DMS53 (cell line): Measurements from ENCODE around the gene TEX36.
"Not testable (repeated sequence)": the region's sequence is repeated elsewhere in the genome, so short reads cannot be mapped to it uniquely, and the experiment has no call there.

Experiments used
- DNase-seq: peaks from one replicate; lab custom pipeline; 2025; lab: John Stamatoyannopoulos, UW

Gene TEX36

DNA sequence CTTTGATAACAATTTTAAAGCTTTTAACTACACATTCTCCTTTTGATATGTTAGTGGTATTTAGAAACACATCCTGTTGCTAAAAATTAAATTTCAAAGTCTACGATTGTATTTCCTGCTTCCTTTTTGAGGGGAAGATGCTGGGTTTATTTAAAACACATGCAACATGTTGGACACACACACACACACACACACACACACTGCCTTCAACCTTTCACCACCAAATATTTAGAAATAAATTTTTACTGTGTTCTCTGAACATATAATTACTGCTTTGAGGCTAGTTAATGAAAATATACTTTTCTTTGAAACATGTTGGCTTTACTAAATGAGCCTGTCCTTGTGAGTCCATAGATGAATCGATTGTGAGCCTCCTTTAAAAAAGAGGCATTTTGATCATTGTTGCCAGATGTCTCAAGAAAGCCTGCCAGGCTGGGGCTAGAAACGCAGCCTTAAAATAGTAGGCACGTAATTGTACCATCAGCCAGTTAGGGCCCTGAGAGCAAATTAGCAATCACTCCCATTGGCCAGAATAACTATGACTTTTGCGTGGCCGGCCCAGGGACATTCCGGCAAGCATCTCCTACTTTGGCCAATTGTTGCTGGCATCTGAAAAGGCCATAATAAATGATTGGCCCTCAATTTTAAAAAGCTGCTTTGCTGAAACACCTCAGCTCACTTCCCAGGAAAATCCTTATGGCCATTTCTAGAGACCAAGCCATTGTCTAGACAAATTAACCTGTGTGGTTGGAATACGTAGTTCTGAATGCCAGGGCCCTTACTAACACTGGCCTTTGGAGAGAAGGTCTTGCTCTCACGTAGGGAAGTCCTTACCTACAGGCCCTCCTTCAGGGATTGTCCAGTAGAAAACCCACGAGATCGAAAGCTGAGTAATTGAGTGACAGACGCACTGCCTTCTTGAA, 9.9 kb upstream of the TEX36 start:
- no peak for DNase-seq

DNA sequence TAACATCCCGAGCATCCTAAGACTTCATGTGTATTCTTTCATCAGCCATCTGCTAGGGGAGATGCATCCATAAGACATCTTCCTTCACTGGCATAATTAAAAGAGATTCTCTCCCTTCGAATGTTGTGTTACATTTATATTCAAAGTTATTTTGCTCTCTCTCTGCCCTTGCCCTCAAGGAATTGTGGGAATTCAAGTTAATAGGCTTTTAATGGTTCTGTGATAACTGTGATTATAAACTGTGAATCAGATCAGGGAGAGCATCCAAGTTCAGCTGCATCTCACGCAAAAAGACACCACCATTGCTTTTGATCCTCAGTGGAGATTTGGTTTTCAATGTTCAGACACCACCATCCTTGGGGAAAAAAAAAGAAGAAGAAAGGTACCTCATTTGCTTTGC, 9.2 kb upstream of the TEX36 start:
- no peak for DNase-seq

- DNase-seq = peak; percentile 14
These were observed 8.4 kb upstream of the TEX36 start for GRCh38 chr10:125691160-125691981.

GRCh38 chr10:125689955-125690569, 7.1 kb upstream of the TEX36 start:
- DNase-seq = peak; percentile 49

- DNase-seq = no peak
These were observed 4.7 kb upstream of the TEX36 start for GRCh38 chr10:125687507-125688185.

- DNase-seq = no peak
These were observed 1.6 kb upstream of the TEX36 start for GRCh38 chr10:125684581-125684980.

- DNase-seq = no peak
These were observed 858 bp upstream of the TEX36 start for GRCh38 chr10:125683821-125684220.

- no peak for DNase-seq
These were observed 3.5 kb downstream of the TEX36 start for GRCh38 chr10:125679436-125679835.

DNA sequence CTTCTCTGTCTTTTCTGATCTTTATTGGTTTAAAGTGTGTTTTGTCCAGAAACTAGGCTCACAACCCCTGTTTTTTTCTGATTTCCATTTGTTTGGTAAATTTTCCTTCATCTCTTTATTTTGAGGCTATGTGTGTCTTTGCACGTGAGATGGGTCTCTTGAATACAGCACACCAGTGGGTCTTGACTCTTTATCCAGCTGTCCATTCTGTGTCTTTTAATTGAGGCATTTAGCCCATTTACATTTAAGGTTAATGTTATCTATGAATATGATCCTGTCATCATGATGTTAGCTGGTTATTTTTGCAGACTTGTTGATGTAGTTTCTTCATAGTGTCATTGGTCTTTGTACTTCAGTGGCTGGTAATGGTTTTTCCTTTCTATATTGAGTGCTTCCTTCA, 10.1 kb downstream of the TEX36 start:
- DNase-seq = no peak

DNA sequence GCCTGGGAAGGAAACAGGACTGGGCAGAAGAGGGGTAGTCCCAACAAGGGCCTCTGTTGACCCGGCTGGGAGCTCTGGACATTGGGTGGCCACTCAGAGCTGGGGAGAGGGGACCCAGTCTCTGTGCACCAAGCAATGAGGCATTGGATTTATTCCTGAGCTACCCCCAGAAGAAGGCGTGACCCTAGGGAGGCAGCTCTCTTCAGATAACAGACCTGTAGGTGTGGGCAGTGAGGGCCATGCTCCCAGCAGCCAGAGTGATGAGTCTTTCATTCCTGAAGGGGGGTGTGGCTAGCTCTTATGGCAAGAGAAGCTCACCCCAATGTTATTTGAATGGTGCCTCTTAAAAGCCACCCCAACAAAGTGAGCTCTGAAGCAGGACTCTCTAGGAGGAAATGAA, 20.4 kb downstream of the TEX36 start:
- DNase-seq = no peak

DNA sequence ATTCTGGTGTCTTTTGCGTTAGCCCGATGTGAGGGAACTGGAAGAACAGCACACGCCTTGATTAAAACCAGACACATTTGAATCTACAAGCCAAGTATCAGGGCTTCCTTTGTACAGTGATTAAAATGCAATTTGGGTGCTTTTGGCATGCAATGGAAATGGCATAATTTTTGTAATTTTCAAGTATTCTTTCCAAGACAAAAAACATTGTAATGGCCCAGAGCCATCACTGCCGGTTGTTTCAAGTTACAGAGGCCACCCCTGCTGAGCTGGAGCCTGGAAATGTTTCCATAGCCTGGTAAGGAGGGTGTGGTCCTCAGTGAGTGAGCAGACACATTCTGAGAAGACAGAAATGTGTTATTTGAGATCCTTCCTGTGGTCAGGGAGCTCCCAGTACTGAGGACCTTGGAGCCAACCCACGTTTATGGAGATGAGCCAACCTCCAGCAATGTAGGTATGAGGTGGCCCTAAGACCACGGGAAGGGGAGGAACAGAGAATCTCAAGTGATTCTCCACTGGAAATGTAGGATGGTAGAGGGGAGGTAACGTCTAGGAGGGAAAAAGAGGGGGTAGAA, 20.9 kb downstream of the TEX36 start:
- DNase-seq = no peak

DNA sequence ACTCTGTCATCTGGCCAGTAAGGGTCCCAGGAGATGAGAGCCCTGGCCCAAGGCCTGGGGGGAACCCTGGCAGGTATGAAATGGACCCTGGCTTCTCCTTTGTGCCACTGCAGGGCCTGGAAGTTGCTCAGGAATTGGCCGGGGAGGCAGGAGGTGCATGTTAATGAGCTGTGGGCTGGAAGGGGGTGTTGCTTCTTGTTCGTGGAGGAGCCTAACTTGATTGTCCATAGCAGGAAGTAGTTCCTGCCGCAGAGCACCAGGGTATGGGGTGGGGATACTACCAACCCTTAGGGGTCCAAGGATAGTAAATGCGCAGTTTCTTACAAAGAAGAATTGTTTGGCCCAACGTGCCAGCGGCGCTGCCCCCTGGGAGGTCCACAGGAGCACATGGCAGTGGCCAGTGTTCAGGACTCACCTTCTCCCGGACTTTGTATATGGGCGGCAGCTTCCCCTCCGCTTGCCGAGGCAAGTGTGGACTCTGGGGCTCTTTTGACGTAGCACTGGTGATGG, 21.5 kb downstream of the TEX36 start:
- no peak for DNase-seq

DNA sequence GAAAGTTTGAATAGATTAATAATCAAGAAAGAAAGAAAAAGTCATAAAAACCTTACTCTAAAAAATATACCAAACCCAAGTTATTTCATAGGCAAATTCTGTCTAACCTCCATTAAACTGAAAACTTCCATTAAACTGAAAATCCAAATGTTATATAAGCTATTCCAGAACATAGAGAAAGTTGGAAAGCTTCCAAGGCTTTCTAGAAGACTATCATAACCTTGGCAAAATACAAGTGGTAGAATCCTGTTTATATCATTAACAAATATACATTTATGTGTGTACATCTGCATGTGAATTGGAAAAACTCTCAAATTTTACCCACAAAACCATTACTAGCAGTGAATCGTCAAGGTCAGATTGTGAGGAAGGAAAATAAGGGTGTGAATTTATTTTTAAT, 23.9 kb downstream of the TEX36 start:
- DNase-seq = no peak

DNA sequence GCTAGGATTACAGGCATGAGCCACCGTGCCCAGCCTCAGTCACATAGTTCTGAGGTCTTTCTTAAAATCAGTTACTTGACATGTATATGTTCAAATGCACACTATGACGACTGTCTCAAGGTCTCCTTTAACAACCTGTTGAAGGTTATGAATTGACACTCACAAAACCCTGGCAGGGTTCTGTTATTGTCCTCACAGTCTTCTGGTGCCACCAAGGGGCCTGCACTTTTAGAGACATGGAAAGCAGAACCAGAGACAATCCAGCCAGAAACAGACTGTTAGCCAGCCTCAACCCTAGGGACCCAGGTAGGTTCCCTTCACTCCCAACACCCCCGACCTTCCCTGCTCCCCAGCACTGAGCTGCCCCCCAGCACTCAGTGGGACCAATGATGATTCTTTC, 26.4 kb downstream of the TEX36 start:
- no peak for DNase-seq

DNA sequence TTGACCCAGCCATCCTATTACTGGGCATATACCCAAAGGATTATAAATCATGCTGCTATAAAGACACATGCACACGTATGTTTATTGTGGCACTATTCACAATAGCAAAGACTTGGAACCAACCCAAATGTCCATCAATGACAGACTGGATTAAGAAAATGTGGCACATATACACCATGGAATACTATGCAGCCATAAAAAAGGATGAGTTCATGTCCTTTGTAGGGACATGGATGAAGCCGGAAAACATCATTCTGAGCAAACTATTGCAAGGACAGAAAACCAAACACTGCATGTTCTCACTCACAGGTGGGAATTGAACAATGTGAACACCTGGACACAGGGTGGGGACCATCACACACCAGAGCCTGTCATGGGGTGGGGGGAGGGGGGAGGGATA, 29.9 kb downstream of the TEX36 start:
- DNase-seq = not testable (repeated sequence)

DNA sequence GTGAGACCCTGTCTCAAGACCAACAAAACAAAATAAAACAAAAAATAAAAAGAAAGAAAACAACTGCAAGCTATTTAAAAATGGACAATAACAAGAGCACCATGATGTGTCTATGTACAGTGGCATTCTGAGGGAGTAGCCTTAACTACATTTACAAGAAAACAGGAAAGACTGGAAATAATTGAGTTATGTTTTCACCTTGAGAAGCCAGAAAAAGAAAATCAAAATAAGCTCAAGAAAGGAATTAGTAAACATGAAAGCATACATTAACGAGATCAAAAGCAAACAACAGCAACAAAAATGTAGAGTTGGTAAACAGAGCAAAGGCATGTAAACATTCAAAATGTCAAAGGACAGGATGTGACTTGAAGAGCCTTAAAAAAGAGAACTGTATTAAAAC, 36.7 kb downstream of the TEX36 start:
- DNase-seq = peak; percentile 24

DNA sequence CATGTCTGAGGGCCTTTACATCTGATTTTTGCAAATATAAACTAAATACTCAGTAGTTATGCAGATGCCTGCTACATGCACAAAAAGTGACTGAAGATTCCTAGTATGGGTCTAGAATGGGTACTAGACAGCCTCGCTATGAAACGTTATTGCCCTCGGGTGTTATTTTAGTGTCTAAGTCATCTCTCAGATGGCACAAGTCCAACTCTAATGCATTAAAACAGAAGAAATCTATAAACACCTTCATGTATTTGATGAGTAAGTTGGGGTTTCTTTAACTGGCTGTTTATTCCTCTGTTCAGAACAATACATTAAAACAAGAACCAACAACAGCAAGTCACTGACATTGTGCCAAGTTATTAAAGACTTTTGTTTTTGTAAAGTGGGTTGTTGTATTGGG, 41.6 kb downstream of the TEX36 start:
- DNase-seq = no peak

- DNase-seq = no peak
These were observed 42.3 kb downstream of the TEX36 start for GRCh38 chr10:125640653-125641052.

- no peak for DNase-seq
These were observed 43.1 kb downstream of the TEX36 start for GRCh38 chr10:125639846-125640245.

GRCh38 chr10:125638555-125638954, 44.4 kb downstream of the TEX36 start:
- DNase-seq = no peak

DNA sequence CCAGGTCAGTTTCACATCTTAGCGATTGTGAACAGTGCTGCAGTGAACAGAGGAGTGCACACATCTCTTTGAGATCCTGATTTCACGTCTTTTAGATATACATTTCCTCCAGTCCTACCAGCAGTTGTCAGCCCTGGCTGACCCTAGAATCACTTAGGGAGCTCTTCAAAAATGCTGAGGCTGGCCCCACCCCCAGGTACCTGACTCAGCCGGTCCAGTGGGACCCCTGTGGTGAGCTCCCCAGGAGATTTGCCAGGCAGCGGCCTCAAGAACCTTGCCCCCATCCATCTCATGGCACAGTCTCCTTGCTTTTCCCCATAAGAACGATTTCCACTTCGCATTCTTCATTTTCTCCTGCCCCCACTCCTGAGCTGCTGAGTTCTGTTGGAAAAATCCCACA, 45.5 kb downstream of the TEX36 start:
- DNase-seq = no peak

GRCh38 chr10:125634606-125635005, 48.4 kb downstream of the TEX36 start:
- no peak for DNase-seq
